HG02759 (cell line): ENCODE measurements around the gene POMT2.
"Not testable (repeated sequence)": the region's sequence is repeated elsewhere in the genome, so short reads cannot be mapped to it uniquely, and the experiment has no call there.

Experiments used
- ATAC-seq: cut with Tn5 transposase; IDR thresholded peaks from one replicate; pipeline ENCODE4 v1.9.1; 2021; ENCODE audit warnings: mild to moderate bottlenecking, moderate library complexity; ENCODE audit not compliant: unreplicated experiment

POMT2 gene

DNA sequence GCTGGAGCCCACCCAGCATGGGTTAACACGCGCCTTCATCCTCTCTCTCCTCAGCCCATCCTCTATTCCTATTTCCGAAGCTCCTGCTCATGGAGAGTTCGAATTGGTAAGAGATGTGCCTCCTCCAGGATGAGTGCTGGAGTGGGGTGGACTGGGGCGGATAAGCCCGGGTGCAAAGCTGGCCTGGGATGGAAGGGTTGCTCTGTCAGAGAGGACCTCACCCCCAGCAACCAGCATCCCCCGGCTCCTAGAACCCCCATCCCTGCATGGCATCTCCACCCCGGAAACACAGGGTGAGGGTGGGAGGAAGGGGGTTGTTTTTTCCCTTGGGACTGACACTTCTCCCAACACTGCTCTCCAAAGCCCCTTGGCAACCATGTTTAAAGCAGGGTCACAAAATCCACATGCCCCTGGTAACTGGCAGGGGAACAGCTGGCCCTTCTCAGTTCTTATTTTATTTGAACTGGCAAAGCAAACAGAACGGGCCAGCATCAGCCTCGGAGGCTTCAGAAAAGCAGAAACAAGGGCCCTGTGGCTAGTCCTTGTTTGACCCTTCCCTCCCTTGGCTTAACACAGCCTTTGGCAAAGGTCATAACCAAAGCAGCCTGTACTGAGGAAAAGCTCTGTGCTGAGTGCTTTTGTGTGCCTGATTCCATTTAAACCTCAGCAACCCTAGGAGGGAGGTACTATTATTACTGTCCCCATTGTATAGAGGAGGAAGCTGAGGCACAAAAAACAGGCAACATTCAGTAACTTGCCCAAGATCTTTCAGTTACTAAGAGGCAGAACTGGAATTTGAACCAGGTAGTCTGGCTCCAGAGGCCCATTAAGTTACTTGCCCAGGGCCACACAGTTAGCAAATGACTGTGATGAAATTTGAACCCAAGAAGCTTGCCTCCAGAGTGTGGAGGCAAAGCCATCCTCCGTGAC, 4.4 kb upstream of the POMT2 start:
- ATAC-seq = no peak

- no peak for ATAC-seq
Measured at GRCh38 chr14:77324289-77324688, 3.6 kb upstream of the POMT2 start.

- no peak for ATAC-seq
Measured at GRCh38 chr14:77323571-77323970, 2.9 kb upstream of the POMT2 start.

- ATAC-seq = no peak
Measured at GRCh38 chr14:77322951-77323350, 2.3 kb upstream of the POMT2 start.

- ATAC-seq = no peak
Measured at GRCh38 chr14:77322250-77322902, 1.7 kb upstream of the POMT2 start.

GRCh38 chr14:77319422-77319821, 1.3 kb downstream of the POMT2 start:
- ATAC-seq = no peak

DNA sequence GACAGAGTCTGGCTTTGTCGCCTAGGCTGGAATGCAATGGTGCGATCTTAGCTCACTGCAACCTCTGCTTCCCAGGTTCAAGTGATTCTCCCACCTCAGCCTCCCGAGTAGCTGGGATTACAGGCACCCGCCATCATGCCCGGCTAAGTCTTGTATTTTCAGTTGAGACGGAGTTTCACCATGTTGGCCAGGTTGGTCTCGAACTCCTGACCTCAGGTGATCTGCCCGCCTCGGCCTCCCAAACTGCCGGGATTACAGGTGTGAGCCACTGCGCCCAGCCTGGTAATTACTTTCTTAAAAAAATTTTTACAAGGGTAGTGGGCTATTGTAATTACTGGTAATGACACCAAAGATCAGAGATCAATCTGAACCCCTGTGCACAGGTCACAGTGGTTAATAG, 1.9 kb downstream of the POMT2 start:
- not testable (repeated sequence) for ATAC-seq

DNA sequence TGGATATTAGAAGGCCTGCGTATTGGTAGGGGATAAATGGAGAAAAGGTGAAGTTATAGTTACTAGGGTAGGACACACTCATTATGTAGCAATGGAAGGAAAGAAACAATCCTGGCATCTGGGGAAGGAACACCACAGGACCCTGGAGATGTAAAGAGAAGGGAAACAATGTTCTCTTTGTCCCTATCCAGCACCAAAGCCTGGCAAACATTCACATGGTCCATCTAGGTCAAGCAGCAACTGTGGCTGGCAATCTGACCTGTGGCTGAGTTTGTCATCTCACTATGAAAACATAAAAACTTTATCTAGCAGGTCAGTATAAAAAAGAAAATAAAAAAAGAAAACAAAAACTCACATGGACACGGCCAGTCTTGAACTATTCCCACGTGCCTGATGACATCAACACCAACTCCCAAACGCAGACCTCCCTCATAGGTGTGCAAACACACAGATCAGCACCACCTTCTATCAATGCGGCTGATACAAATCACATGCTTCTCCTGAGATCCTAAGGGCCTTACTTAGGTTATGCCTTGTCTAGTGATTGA, 2.6 kb downstream of the POMT2 start:
- no peak for ATAC-seq

DNA sequence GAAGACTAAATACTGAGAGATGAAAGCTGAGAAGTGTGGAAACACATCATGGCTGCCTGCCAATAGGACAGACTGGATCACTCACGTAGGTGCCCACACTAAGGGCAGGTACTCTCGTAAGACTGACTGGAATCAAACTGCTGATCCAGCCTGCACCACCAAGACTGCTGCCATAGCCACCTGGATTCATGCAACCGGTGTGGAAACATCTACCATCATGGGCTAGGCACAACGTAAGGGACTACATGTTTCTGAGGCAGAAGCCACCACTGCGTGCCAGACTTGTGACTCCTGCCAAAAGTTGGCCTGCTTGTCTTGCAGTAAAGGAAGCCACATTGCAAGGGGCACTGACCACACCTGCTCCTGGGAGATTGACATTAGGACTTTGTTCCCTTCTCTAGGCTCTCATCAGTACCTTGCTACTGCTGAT, 3.8 kb downstream of the POMT2 start:
- no peak for ATAC-seq

DNA sequence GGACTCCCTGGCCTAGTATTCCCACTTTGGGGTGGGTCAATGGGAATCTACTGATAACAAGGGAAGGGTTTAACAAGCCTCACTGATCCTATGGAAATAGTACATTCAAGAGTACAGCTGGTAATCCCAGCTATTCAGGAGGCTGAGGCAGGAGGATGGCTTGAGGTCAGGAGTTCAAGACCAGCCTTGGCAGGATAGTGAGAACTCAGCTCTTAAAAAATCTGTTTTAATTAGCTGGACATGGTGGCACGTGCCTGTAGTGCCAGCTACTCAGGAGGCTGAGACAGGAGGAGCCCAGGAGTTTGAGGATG, 4.5 kb downstream of the POMT2 start:
- no peak for ATAC-seq

GRCh38 chr14:77314539-77315457, 5.9 kb downstream of the POMT2 start:
- no peak for ATAC-seq

- ATAC-seq = no peak
Measured at GRCh38 chr14:77314043-77314442, 6.6 kb downstream of the POMT2 start.

GRCh38 chr14:77313371-77313770, 7.3 kb downstream of the POMT2 start:
- no peak for ATAC-seq

DNA sequence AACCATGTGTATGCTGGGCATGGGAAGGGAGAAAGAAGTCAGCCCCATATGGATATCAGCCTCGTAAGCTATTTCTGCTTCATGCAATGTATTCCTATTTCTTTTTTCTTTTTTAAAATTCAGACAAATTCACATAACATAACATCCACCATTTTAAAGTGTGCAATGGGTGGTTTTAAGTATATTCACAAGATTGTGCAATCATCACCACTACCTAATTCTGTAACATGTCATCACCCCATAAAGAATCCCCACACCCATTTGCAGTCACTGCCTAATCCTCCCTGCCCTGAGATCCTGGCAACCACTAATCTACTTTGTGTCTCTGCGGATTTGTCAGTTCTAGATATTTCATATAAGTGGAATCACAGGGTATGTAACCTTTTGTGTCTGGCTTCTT, 9.5 kb downstream of the POMT2 start:
- ATAC-seq = no peak

DNA sequence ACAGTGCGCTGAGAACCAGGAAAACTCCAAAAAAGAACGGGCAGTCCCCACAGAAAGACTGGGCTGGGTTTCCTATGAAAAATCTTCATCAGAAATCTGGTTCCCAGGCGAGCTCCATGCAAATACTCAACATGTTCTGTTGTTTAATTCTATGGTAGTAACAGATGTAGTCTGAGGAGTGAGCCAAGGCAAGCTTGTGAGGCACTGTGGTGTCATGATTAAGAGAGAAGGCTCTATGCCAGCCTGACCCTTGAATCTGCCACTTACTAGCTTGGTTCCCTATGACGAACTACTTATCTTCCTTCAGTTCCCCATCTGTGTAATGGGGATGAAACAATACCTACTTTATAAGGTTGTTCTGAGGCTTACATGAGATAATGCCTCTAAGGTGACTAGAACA, 10.7 kb downstream of the POMT2 start:
- no peak for ATAC-seq

- ATAC-seq = no peak
Measured at GRCh38 chr14:77309131-77309530, 11.6 kb downstream of the POMT2 start.

GRCh38 chr14:77306851-77307496, 13.7 kb downstream of the POMT2 start:
- no peak for ATAC-seq

- no peak for ATAC-seq
Measured at GRCh38 chr14:77306416-77306815, 14.3 kb downstream of the POMT2 start.

DNA sequence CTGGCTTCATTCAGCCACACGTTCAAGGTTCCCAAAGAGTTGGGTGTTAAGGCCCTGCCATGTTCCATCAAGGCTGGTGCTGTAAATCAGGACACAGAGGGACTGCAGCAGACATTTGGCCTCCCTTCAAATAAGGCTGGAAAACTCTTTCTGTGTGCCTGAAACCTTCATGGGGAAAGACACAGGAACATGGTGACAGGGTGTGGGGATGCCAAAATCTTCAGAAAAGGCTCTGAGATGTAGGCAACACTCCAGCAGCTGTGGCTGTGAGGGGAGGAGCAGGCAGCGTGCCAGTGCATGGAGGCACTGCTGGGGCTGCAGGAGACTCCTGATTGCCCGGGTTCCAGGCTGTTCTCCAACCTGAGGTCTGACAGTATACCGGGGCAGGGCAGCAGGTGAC, 15.0 kb downstream of the POMT2 start:
- no peak for ATAC-seq

GRCh38 chr14:77303417-77304156, 17.1 kb downstream of the POMT2 start:
- no peak for ATAC-seq
